Measurements from ENCODE around the gene UROS.

The UROS gene

DNA sequence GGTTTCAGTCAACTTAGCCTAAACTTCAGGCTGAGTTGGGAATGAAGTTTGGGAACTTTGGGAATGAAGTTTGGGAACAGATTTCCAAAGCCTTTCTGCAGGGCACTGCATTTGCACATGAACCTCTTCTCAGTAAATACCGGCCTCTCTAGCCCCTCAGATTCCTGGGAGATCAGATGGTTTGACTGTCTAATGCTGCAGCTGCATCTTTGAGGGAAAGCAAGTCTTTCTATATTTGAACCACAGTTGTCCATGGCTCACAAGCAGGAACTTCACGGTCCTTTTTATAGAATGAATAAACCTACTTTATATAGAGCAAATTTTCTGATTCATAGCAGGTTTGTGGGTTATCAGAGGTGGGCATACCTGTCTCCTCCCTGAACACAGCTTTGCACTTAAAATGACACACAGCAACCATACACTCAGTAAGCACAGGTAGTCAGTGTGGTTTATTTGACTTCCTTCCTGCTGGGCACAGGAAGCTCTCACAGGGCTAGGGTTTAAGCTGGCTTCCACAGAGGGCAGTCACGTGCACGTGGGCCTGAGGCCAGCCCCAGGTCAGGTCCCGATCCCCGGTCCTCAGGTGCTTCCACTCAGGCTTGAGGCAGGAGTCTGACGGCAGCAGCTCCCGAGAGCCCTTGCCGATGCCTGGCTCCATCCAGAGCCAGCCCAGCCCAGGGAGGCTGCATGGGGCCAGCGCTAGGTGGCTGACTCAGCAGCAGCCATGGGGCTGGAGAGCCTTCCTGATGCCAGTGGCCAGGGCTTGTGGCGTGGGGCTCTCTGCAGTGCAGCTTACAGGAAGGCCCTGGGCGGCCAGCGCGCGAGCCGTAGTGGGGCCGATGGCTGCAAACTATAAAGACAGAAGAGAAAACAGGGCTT, 34.7 kb downstream of the UROS start:
- no peak for DNase-seq (ENCODE audit: low spot score)

DNA sequence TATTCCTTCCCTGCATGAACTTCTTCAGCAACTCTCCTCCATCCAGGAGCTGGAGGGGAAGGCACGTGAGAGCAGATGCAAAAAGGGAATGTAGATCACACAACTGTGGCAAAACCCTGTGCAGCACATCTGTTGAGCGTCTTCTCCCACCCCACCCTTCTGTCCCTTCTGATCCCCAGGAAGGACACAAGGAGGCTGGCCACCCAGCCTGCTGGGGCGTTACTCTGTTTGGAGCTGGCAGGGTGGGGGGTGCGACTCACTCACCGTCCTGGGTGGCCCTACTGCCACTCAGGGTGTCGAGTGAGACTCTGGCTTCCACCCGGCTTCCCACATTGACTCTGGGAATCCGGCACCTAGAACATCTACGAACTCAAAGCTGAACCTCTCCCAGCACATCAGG, 37.3 kb downstream of the UROS start:
- no peak for DNase-seq (ENCODE audit: low spot score)

DNA sequence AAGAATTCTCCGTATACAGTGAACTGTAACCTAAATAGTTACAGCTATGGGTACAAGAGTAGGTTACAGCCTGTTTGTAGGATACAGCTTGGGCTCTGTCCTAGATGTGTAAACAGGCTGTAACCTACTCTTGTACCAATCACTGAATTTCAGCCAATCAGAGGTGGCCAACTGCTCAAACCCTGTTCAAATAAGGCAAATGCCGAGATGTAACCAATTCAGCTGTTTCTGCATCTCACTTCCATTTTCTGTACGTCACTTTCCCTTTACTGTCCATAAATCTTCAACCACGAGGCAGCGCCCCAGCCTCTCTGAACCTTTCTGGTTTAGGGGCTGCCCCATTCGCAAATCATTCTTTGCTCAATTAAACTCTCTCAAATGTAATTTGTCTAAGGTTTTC, 39.1 kb downstream of the UROS start:
- no peak for DNase-seq (ENCODE audit: low spot score)

DNA sequence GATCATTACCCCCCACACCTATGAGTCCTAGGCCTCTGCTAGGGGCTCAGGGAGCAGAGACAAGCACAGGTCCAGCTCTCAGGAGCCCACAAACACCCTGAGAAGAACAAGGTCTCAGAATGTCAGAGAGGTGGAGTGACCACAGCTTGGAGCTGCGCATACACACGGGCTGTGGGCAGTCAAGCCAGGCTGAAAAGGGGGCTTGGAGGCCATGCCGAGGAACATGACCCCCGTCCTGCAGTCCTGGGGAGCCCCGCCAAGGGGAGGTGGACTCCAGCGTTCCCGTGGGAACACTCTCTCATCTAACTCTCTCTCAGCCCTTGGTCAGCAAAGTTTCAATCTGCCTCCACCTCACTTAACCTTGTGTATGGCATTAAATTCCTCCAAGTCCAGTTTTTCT, 39.6 kb downstream of the UROS start:
- no peak for DNase-seq (ENCODE audit: low spot score)

DNA sequence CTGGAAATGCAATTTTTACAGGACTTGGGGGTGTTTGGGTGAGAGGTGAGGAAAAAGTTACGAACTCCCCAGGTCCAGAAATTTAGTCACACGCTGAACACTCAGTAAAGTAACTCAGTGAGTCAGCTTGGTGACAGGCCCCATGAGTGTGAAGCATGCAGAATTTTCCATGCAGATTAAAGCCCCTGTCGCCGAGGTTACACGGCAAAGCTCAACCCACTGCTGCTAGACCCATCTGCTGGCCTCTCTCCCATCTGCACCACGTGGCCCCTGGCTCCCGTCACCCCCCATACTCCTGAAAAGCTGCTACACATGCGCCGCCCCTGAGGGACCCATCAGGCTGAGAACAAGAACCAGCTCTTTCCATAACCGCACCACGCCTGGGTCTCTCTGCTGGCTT, 40.4 kb downstream of the UROS start:
- peak; percentile 35 for DNase-seq (ENCODE audit: low spot score)

DNA sequence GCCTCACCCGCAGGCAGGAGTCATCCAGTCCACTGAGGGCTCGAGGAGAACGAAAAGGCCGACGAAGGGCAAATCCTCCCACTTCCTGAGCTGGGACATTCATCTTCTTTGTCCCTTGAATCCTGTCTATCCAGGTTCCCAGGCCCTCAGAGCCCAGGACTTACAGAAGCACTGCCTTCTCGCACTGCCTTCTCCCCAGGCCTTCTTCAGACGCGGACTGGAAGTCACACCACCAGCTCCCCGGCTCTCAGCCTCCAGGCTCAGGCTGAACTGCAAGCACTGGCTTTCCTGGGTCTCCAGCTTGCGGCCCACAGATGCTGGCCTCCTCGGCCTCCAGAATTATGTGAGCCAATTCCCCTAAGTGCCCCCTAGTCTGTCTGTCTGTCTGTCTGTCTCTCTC, 41.0 kb downstream of the UROS start:
- DNase-seq (ENCODE audit: low spot score), result no peak

DNA sequence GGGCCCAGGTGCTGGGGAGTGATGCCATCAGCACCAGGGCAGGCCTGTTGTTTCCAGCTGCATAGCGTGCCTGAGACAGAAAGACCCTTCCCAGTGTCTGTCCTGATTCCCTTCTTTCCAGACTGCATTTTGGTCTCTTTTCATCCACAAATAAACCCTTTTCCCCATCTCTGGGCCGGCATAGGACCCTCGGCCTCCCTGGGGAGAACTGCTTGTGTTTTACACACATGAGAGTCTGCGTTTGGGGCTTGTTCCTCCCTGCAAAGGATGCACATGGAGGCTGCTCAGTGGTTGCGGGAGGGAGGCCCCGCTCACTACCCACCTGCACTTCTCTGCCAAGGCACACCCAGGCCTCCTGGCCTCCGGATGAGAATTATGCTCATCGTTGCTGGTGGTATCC, 41.7 kb downstream of the UROS start:
- DNase-seq (ENCODE audit: low spot score), result no peak

DNA sequence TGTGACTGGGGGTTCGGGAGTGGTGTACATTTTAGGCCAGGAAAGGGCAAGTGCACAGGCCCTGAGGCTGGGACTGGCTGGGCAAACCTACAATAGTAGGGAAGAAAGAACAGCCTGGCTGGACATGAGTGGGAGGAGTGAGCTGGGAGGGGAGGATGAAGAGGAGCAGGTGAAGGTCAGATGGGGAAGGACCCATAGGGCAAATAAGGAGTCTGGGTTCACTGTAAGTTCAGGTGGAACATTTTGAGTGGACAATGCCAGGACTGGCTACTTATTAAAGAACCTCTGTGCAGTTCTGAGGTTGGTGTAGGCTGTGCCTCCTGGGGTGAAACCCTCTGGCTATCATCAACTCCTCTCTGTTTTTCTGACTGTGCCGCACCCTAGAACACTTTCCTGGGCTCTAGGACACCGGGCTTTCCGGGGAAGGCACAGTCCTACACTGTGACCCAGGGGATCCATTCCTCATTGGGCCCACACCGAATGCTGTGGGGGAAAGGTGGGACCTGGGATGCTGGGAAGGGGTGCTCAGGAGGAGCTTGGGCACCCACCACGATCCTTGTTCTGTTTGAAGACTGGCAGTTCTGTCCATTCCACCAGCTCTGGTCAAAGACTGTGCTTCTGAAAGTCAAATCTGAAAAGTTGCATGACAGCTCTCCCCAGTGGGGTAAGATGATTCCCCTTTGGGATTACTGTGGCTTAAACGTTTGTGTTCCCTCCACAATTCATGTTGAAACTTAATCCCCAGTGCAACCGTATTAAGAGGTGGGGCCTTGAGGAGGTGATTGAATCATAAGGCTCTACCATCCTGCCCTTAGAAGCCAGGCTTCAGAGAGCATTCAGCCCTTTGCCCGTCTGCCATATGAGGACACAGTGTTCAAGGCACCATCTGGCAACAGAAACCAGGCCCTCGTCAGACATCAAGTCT, 43.4 kb downstream of the UROS start:
- DNase-seq (ENCODE audit: low spot score), result no peak

DNA sequence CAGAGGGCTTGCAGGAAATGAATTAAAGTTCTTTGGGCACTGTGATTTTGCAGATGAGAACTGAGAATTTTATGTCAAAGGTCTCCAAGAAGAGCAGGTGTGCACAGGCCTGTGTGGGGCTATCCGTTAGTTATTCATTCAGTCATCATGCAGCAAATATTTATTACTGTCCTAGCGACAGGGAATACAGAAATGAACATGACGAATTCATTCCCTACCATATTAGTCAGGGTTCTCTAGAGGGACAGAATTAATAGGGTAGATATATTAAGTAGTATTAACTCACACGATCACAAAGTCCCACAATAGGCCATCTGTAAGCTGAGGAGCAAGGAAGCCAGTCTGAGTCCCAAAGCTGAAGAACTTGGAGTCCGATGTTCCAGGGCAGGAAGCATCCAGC, 44.5 kb downstream of the UROS start:
- DNase-seq (ENCODE audit: low spot score), result no peak

DNA sequence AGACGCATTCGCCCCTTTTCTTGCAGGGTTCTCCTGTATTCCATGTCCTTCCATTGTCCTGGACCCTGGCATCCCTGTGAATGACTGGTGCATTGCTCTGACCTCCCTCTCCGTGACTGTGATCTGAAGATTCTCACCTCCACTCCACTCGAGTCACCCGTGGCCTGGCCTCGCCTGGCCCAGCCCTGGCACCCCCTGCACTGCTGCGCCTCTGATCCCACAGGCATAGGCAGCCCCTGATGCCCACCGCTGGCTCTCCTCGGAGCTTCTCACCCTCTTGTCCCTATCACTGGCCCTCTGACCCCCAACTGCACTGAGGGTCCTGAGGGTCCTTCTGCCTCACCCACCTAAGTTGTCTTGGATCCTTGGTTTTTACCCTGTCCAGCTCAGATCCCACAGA, 45.3 kb downstream of the UROS start:
- DNase-seq (ENCODE audit: low spot score), result no peak

DNA sequence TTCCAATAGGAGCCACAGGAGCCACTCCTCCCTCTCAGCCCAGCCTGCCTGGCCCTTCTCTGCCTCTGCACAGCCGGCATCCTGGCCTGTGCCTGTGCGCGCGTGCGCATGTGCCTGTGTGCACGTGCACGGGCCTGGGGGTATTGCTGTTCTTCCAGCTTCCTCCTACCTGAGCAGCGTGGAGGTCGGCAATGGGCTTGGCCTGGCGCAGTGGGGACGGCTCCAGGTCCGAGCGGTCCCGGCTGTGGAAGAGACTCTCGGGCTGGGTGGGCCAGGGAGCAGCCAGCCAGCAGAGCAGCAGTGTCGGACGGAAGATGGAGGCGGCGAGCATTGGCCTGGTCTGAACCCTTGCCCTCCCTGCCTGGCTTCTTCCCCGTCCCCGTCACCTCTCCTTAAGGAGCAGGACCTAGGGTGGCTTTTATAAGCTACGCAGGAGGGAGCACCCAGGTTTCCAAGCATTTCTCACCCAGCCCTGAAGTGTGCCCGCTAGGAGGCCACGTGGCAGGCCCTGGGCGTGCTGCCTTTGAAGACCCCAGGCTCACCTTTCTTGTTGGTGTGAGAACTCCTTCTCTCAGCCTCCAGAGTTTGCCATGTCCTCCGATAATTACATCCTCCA, 47.5 kb downstream of the UROS start, which contains the start of gene MMP21:
Gene MMP21, minus strand, starts transcription at position 331 of the 616 bp plus-strand sequence. Its CDS starts 0 bp downstream, at position 331.
- no peak for DNase-seq (ENCODE audit: low spot score)

DNA sequence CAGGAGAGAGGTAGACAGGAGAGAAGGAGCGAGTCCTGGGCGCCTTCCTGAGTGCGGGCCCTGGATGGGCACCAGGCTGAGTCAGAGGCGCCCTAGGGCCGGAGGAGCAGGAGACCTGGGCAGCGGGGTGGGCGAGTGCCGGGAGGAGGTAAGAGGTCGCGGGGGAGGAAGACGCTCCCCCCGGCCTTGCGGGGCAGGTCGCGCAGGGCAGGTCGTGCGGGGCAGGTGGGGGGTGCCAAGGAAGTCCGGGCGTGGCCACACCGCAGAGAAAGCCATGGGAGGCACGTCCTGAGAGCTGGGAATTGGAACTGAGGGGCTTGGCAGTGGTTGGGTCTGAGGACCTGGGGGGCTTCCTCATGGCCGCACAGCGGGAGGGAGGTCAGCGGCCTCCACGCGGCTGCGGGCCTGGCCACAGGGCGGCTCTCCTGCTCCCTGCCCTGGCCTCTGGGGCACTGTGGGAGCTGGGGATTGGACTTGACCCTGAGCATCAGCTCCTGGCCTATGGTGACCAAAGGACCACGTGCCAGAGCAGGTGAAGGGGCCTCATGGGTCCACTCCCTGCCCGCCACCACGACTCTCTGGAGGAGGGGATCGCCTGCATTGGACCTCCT, 48.4 kb downstream of the UROS start:
- DNase-seq (ENCODE audit: low spot score), result no peak

DNA sequence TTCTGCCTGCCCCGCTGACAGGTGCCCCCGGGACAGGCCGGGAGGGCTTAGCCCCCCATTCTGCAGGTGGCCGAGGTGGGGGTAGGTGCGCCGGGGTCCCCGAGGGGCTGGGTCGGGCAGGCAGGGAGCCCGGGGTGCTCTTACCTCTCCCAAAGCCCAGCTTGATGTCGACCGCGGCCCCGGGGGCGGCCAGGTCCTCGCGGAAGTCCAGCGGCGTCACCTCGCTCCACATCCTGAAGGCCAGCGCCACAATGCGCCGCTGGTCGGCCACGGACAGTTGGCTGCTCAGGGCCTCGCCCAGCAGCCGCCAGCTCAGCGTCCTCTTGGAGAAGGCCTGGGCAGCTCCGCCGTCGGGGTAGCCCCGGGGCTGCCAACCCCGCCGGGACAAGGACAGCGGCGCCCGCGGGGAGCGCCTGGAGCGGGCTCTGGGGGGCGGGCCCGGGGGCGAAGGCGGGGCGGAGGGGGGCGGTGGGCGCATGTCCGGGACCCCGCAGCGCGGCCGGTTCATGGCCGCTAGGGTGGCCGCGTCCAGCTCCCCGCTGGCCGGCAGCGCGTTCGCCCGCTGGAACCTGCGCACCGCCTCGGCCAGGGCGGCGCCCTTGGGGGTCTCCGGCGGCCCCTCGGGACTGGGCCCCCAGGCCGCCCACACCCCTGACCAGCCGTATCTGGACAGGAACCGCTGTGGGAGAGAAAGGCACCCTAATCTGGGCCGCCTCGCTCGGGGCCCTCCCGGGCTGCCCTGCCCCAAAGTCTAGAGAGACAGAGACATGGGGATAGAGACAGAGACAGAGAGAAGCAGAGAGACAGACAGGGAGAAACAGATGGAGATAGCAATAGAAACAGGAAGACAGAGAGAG, 49.1 kb downstream of the UROS start:
- DNase-seq (ENCODE audit: low spot score), result peak; percentile 49

DNA sequence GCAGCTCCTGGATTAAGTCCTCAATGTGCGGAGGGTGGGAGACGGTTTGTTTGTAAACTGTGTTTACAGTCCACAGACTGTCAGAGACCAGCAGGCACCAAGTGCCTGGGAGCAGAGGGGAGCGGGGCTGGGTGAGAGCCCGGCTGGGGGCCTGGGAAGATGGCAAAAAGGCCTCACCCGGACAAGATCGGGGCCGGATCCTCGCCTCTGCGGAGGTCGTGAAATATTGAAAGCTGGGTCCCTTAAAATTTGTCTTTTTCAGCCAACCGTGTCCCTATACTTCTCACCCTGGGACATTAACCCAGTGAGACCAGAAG, 50.2 kb downstream of the UROS start:
- no peak for DNase-seq (ENCODE audit: low spot score)

DNA sequence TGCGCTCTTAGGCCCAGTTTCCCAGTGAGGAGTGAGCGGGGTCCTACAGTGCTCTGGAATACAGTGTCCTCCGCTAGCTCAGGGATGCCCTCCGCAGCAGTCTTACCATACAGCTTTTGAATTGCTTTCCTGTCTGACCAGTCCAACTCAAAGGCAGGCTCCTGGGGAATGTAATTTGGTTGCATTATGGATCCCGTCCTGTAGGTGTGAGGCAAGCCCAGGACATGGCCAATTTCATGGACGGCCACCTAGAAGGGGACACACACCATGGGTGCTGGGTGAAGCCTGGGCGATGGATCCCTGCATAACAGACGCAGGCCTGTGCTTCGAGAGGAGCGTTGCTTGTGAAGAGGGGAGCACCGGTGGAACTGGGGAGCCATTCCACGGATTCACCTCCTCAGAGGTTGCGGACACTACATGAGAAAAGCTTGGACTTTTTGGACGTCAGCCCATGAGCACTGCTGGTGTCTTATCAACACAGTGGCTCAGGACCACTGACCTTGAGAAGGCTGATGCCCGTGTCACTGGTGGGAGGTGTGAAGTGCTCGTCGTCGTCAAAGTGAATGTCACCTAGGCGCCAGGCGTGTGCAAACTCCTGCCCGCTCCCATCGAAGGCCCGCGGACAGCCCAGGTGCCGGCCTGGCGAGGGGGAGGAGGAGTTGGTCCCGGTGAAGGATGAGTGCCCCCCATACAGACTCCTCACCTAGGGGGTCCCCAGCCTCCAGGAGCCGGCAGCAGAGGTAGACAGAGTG, 50.8 kb downstream of the UROS start:
- no peak for DNase-seq (ENCODE audit: low spot score)

DNA sequence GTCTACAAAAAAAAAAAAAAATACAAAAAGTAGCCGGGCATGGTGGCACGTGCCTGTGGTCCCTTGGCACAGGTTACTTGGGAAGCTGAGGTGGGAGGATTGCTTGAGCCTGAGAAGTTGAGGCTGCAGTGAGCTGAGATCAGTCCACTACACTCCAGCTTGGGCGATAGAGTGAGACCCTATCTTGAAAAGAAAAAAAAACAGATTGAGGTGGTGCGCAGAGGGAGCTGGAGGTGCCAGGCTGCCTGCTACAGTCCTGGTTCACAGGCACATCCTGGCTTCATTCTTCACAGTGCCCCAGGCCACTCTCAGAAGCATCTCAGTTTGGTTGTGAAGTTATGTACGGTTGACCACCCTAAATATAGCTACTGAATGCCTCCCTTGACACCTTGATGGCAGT, 52.2 kb downstream of the UROS start:
- DNase-seq (ENCODE audit: low spot score), result no peak

DNA sequence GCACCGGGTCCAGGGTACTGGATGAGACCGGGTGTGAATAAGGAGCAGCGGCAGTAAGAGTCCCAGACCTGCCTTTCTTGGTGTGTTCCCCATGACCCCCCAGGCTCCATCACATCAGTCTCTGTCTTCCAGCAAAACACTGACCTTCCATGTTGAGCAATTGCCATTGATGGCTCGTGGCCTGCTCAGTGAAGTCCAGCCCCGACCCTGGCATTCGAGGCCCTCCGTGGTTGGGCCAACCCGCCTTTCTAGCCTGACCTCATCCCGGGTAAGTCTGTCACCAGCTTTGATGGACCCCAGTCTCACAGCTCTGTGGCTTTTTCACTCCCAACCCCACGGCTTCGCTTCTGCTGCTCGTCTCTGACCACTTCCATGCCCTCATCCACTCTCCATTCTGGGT, 53.9 kb downstream of the UROS start:
- DNase-seq (ENCODE audit: low spot score), result no peak

DNA sequence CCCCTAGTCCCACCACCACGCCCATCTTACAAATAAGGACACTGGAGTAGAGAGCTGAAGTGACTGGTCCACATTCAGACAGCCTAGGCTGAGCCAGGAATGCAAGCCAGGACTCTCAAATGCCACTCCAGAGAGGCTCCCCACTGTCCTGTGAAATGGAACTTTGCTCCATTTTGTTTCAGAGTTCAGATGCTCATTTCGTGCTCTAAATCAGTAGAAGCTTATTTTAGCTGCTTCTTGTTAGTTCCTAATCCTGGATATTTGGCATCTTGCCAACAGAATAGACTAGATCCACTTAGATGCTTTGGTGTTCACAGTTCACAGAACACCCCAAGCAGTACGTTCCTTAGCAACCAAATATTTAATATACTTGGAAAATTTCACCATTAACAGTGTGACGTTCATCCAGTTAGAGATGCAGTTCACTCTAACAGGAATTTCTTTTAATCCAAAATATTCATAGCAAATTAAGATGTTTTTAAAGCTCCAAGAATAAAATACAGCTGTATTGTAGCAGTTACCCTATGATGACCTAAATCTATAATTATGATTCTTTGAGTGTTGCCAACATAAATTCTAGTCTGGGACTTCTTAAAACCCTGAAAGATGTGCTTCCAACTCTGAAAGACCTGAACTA, 54.7 kb downstream of the UROS start:
- peak; percentile 43 for DNase-seq (ENCODE audit: low spot score)

DNA sequence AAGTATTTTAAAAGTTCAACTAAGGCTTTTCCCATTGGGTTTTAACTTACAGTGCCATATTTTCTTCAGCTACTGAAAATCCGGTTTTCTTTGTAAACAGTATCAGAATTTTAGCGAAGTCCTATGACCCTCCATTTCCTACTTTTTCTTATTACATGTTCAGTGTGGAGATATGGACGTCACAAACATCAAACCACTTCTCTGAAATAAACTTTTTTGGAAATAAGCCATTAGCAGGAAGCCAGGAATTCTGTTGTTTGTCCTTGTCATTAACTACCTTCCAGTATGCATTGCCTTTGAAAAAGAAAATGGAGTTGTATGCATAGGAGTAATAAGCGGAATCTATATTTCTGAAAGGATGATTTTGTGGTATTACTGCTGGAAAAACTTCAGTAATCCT, 56.5 kb downstream of the UROS start:
- DNase-seq (ENCODE audit: low spot score), result no peak

DNA sequence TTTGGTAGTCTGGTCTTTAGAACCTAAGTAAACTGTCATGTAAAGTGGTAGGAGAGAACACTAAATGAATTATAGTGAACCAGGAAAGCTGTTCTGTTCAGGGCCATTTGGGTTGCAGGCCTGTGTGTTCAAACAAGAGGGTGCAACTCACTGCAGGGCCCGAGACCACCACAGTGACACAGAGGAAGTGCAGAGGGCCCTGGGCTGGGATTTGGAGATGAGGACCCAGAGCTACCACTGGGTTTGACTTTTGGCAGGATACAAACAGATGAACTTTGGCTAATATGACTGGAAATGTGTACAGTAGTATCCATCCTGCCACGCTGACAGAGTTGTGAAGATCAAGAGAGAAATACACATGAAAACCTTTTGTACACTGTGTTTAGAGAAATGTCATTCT, 57.2 kb downstream of the UROS start:
- no peak for DNase-seq (ENCODE audit: low spot score)
